Measurements from ENCODE around the gene RPS18. TPM values are rescaled to one million over a fixed set of nuclear protein-coding genes. Genes with fewer than 3 reads are reported as not detected.

RPS18 gene
- total RNA-seq, 1 experiment from 2014 or later = 3,216 TPM

- peak within 1 kb of the TSS; percentile 41 to 95 (median 59); a peak in 4 of 7 replicates for H3K27ac Mint-ChIP-seq
- H2BK120ac ChIP-seq (ENCODE audit: low read depth, low read length, poor library complexity, severe bottlenecking) = no peak within 1 kb of the TSS
- H3T11ph ChIP-seq (ENCODE audit: low read length) = no peak within 1 kb of the TSS
- H3K14ac ChIP-seq (ENCODE audit: insufficient read depth, low read length) = peak within 1 kb of the TSS; percentile 69; the same call in 1 of the 2 replicates
- H3K9me3 ChIP-seq (ENCODE audit: control insufficient read depth, low read depth, low read length) = no peaks in the 10 kb centered on the region
- no peaks in the 10 kb centered on the region for H3K79me1 ChIP-seq (ENCODE audit: insufficient read depth, low read depth, low read length, poor library complexity, severe bottlenecking)
- peak within 1 kb of the TSS; percentile 92 for H3K4me2 ChIP-seq (ENCODE audit: insufficient read depth, insufficient read length, low read length)
- no peak within 1 kb of the TSS for H2BK5ac ChIP-seq (ENCODE audit: insufficient read length, low read length)
- H3K4me1 ChIP-seq (ENCODE audit: insufficient read depth, low read length) = no peaks in the 10 kb centered on the region
- H4K91ac ChIP-seq (ENCODE audit: insufficient read length, low read depth, low read length) = no peak within 1 kb of the TSS
- no peak within 1 kb of the TSS for H2AK5ac ChIP-seq (ENCODE audit: insufficient read length, low read length)
- peaks cover 2 to 21% (median 13%) of the 10 kb centered on the region in 3 experiments; a peak in 5 of 7 replicates for H3K36me3 Mint-ChIP-seq (ENCODE audit: insufficient read depth in 1 of 3, low read depth in 3 of 3)
- H3K9ac ChIP-seq (ENCODE audit: extremely low read depth, insufficient read length, low read length) = peak within 1 kb of the TSS; percentile 61
- H3K56ac ChIP-seq (ENCODE audit: insufficient read length, low read depth, low read length) = no peak within 1 kb of the TSS
- WGBS (ENCODE audit: extremely low coverage, insufficient read length, low lambda C conversion rate) = no CpG with 5 or more reads among the region's 47 CpGs
- no peak within 1 kb of the TSS for H2BK20ac ChIP-seq (ENCODE audit: low read depth, low read length, poor library complexity, severe bottlenecking)
- no peak within 1 kb of the TSS for H4K8ac ChIP-seq (replicated peaks; ENCODE audit: insufficient read length, low read depth, low read length)
- H4K20me1 ChIP-seq (ENCODE audit: control insufficient read depth, insufficient read depth, insufficient read length) = no peaks in the 10 kb centered on the region
- H3K23ac ChIP-seq (ENCODE audit: insufficient read length, low read depth, low read length) = no peak within 1 kb of the TSS
- H3K27me3 Mint-ChIP-seq (ENCODE audit: low read depth) = no peaks in the 10 kb centered on the region; the same call in 1 of the 2 replicates
- no peaks in the 10 kb centered on the region for H3K27me3 ChIP-seq (ENCODE audit: insufficient read depth, low read length)
- peak; percentile 64 for DNase-seq
- no peak within 1 kb of the TSS for H3K4ac ChIP-seq (ENCODE audit: low read depth, low read length)
- no peak within 1 kb of the TSS for H2BK15ac ChIP-seq (ENCODE audit: low read depth, low read length)
- H3K79me2 ChIP-seq (ENCODE audit: insufficient read depth, low read length) = no peaks in the 10 kb centered on the region; the same call in 1 of the 2 replicates
- H3K4me3 Mint-ChIP-seq = peak within 1 kb of the TSS; percentile 83 to 97
- H3K9me3 Mint-ChIP-seq = no peaks in the 10 kb centered on the region
- H4K5ac ChIP-seq (ENCODE audit: insufficient read length, low read depth, low read length) = no peak within 1 kb of the TSS
- peaks cover 31% of the 10 kb centered on the region for H3K23me2 ChIP-seq (ENCODE audit: insufficient read length, low read depth, low read length, poor library complexity, severe bottlenecking)
- peak within 1 kb of the TSS; percentile 85 for H3K18ac ChIP-seq (ENCODE audit: insufficient read length, low read depth, low read length)
- H3K4me1 Mint-ChIP-seq = peaks cover 38 to 43% of the 10 kb centered on the region in 2 experiments
- TF ChIP-seq CTCF (conservative IDR thresholded peaks at IDR 0.05) = no peak
- no peak within 1 kb of the TSS for H3K27ac ChIP-seq (ENCODE audit: insufficient read length, low read depth, low read length)
- H2BK12ac ChIP-seq (ENCODE audit: insufficient read length, low read depth, low read length) = no peak within 1 kb of the TSS
- H2AFZ ChIP-seq (ENCODE audit: low read length) = no peak within 1 kb of the TSS
Observed at GRCh38 chr6:33313709-33314514, 42.0 kb downstream of the RPS18 start, which contains the start of gene TAPBP. TSS of gene TAPBP (minus strand) at chr6:33314078. CDS start at chr6:33314041, 37 bp downstream.

Data from H9 (cell line).